OCI-LY1 (cell line): ENCODE results near the gene TCF3.
A peak's percentile ranks its signal among the peaks of the same experiment; 100 is the strongest.

Experiments used
- H2AFZ ChIP-seq: fragments of 200-600 bp; sonication (generic), shearing (Covaris generic); 2 replicates; pipeline ENCODE4 v1.6.0; 2014; ENCODE audit warnings: antibody characterized with exemption, mild to moderate bottlenecking, low read length
- H3F3A ChIP-seq: fragments of 200-600 bp; sonication (generic), shearing (Covaris generic); 2 replicates; pipeline ENCODE4 v1.6.0; 2014; ENCODE audit warnings: mild to moderate bottlenecking, antibody characterized with exemption, low read length, moderate library complexity; ENCODE audit not compliant: insufficient read depth
- H3K27ac ChIP-seq: fragments of 200-600 bp; sonication (generic); 2 replicates; pipeline ENCODE4 v1.5.1; 2014; ENCODE audit warnings: low read length, mixed run types, mild to moderate bottlenecking, low read depth; ENCODE audit not compliant: poor library complexity, severe bottlenecking
- H3K27me3 ChIP-seq: fragments of 200-600 bp; sonication (generic); 2 replicates; pipeline ENCODE4 v1.6.0; 2014; ENCODE audit warnings: antibody characterized with exemption, mild to moderate bottlenecking, low read length, moderate library complexity; ENCODE audit not compliant: insufficient read depth
- H3K36me3 ChIP-seq: fragments of 200-600 bp; sonication (generic); 2 replicates; pipeline ENCODE4 v1.6.1; 2014; ENCODE audit warnings: mild to moderate bottlenecking, antibody characterized with exemption, low read length, moderate library complexity, mixed read lengths; ENCODE audit not compliant: insufficient read depth
- H3K4me1 ChIP-seq: fragments of 200-600 bp; sonication (generic); 2 replicates; pipeline ENCODE4 v1.5.1; 2014; ENCODE audit warnings: mild to moderate bottlenecking, low read length, moderate library complexity; ENCODE audit not compliant: insufficient read depth, severe bottlenecking
- H3K4me2 ChIP-seq: fragments of 200-600 bp; sonication (generic), shearing (Covaris generic); 2 replicates; pipeline ENCODE4 v1.6.1; 2014; ENCODE audit warnings: low read length
- H3K4me3 ChIP-seq: fragments of 200-600 bp; sonication (generic); 2 replicates; pipeline ENCODE4 v1.5.1; 2014; ENCODE audit warnings: low read length, low read depth, mild to moderate bottlenecking, mixed read lengths; ENCODE audit not compliant: poor library complexity, severe bottlenecking
- H3K79me2 ChIP-seq: fragments of 200-600 bp; shearing (Covaris generic); 2 replicates; pipeline ENCODE4 v1.6.1; 2016; ENCODE audit warnings: mixed run types, low read length, mixed read lengths; ENCODE audit not compliant: insufficient read depth
- H3K9ac ChIP-seq: fragments of 200-600 bp; sonication (generic), shearing (Covaris generic); 2 replicates; pipeline ENCODE4 v1.6.1; 2014; ENCODE audit warnings: mild to moderate bottlenecking, low read length, mixed read lengths
- H3K9me2 ChIP-seq: fragments of 200-600 bp; sonication (generic), shearing (Covaris generic); 2 replicates; pipeline ENCODE4 v1.6.1; 2014; ENCODE audit warnings: low read depth, mild to moderate bottlenecking, low read length, mixed read lengths
- H3K9me3 ChIP-seq: fragments of 200-600 bp; shearing (Covaris generic); 2 replicates; pipeline ENCODE4 v1.6.1; 2014; ENCODE audit warnings: low read length, mixed read lengths
- H4K20me1 ChIP-seq: fragments of 200-600 bp; sonication (generic), shearing (Covaris generic); 2 replicates; pipeline ENCODE4 v1.6.0; 2016; ENCODE audit warnings: mild to moderate bottlenecking, low read length; ENCODE audit not compliant: insufficient read depth
- EZH2 ChIP-seq: fragments of 200-600 bp; sonication (generic), shearing (Covaris generic); IDR thresholded peaks from 2 replicates; pipeline ENCODE4 v1.8.0; 2017; ENCODE audit warnings: borderline replicate concordance, mixed run types, mild to moderate bottlenecking, antibody characterized with exemption, low read length, moderate library complexity, mixed read lengths
- TF ChIP-seq, protein P1 (sequence below): fragments of 200-600 bp; sonication (generic), shearing (Covaris generic); IDR thresholded peaks from 2 replicates; pipeline ENCODE4 v1.5.1; 2017; ENCODE audit warnings: mild to moderate bottlenecking, antibody characterized with exemption, low read length, moderate library complexity, mixed read lengths

TCF3 gene

DNA sequence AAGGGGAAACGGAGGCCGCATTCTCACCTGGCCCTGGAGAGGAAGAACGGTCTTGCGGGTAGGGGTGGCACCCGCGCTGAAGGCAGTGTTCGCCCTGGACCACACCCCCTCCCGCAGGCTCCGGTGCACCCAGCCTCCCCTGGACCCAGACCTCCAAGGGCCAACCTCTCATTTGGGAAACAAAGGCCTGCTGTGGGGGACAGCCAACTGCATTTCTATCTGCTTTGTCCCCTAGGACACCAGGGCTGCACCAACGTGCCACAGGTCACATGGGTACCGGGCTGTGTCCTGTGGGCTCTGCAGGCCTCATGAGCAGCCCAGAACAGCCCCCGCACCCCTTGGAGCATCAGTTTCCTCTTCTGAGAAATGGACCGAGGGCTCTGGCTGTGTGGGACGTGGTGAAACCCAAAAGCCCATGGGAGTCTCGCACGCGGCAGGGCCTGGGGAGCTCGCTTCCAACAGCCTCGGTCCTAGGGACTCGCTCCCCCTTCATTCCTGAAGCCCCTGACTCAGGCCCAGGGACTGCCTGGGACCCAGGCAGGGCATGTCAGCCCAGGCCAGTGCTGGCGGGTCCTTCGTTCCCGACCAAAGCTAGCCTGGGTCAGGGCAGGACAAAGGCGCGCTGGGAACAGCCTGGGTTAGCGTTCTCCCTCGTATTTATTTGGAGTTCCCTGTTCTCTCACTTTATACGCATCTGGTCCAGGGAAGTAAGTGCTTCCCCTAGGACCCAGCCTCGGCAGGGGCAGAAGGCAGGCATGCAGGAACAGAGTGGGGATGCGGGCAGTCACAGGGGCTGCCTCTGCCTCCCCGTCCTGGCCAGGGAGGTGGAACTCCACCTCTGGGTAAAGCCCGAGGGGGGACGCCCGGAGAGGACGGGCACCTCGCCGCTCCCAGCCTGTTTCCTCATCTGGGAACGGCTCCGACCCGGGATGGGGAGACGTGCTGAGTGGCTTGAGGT is 4.6 kb downstream of the TCF3 start:
- no peak overlapping the region for H2AFZ ChIP-seq
- H4K20me1 ChIP-seq, result no peaks in the 10 kb centered on the region
- peak overlapping the region; percentile 98 for H3K27ac ChIP-seq
- H3K27me3 ChIP-seq, result no peaks in the 10 kb centered on the region
- peak overlapping the region; percentile 48 for H3K4me3 ChIP-seq
- H3K36me3 ChIP-seq, result peaks cover 81% of the 10 kb centered on the region
- peaks cover 68% of the 10 kb centered on the region for H3K79me2 ChIP-seq
- no peaks in the 10 kb centered on the region for H3K9me2 ChIP-seq
- peak overlapping the region; percentile 86 for H3K9ac ChIP-seq
- no peaks in the 10 kb centered on the region for H3F3A ChIP-seq
- no peak for TF ChIP-seq EZH2
- TF ChIP-seq, protein P1, sequence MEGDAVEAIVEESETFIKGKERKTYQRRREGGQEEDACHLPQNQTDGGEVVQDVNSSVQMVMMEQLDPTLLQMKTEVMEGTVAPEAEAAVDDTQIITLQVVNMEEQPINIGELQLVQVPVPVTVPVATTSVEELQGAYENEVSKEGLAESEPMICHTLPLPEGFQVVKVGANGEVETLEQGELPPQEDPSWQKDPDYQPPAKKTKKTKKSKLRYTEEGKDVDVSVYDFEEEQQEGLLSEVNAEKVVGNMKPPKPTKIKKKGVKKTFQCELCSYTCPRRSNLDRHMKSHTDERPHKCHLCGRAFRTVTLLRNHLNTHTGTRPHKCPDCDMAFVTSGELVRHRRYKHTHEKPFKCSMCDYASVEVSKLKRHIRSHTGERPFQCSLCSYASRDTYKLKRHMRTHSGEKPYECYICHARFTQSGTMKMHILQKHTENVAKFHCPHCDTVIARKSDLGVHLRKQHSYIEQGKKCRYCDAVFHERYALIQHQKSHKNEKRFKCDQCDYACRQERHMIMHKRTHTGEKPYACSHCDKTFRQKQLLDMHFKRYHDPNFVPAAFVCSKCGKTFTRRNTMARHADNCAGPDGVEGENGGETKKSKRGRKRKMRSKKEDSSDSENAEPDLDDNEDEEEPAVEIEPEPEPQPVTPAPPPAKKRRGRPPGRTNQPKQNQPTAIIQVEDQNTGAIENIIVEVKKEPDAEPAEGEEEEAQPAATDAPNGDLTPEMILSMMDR, result no peak
- H3K4me2 ChIP-seq, result peak overlapping the region; percentile 77
- H3K4me1 ChIP-seq, result peaks cover 49% of the 10 kb centered on the region
- H3K9me3 ChIP-seq, result no peaks in the 10 kb centered on the region

DNA sequence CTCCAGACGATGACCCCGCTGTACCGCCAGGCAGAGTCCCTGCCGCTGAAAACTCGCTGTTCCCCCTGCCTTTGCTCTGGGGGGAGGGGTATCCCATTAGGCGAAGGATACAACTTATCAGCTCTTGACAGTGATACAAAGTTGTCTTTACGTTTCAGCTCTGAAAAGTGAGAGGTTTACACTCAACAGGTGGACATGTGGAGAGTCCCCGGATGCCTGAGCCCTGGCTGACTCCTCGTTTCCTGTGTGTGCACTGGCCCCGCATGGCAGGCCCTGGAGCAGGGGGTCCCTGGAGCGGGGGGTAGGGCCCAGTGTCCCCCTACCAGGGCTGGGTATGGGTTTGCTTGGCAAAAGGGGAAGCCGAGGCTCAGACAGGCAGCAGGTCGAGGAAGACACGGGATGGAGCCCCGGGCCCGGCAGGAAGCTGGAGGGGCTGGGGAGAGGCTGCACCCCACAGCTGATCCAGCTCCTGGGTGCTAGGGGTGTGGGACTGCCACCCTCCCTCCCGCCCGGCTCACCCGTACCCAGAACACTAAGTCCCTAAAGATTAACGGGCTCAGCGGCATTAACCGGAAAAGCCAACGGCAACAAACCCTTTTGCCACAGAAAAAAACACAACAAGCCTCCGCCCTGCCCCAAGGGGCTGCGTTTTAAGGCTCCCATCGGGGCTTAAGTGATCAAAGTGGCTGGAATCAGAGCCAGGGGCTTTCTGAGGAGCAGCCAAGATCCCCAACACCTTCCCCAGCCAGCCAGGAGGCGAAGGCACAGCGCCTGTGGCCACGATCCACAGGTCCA is 5.6 kb downstream of the TCF3 start:
- H3K9ac ChIP-seq, result peak overlapping the region; percentile 86

DNA sequence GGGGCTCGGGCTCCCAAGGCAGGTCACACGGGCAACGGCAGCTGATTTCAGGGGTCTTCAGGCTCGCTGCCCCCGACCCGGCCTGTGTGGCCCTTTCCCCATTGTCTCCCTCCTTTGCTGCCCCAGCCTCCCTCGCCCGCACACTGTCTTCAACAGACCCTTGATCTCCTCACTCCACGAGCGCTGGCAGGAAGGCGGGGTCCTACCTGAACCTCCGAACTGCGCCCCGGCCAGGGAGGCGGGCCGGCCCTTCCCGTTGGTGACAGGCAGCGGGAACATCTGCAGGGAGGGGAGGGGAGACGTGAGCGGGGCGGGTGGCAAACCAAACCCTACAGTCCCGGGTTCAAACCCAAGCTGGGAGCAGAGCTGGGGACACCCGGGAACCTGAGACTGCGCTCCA is 6.3 kb downstream of the TCF3 start:
- H2AFZ ChIP-seq, result no peak overlapping the region
- no peak overlapping the region for H3K4me3 ChIP-seq
- H3K4me2 ChIP-seq, result no peak overlapping the region
- no peaks in the 10 kb centered on the region for H3F3A ChIP-seq
- no peaks in the 10 kb centered on the region for H4K20me1 ChIP-seq
- TF ChIP-seq, protein P1, result no peak
- no peak for TF ChIP-seq EZH2
- H3K36me3 ChIP-seq, result peaks cover 93% of the 10 kb centered on the region
- no peaks in the 10 kb centered on the region for H3K9me2 ChIP-seq
- H3K4me1 ChIP-seq, result peaks cover 57% of the 10 kb centered on the region
- H3K27me3 ChIP-seq, result no peaks in the 10 kb centered on the region
- H3K79me2 ChIP-seq, result peaks cover 74% of the 10 kb centered on the region
- peak overlapping the region; percentile 98 for H3K27ac ChIP-seq
- no peak overlapping the region; the same call in 1 of the 2 replicates for H3K9ac ChIP-seq
- H3K9me3 ChIP-seq, result no peaks in the 10 kb centered on the region

More for the DNA sequence above, 5.6 kb downstream of the TCF3 start:
- Histone ChIP-seq H3K79me2 (peaks cover 76% of the 10 kb centered on the region), H3K27me3 (no peaks in the 10 kb centered on the region), H3K9me3 (no peaks in the 10 kb centered on the region), H3K4me2 (peak overlapping the region; percentile 77), H3K9me2 (no peaks in the 10 kb centered on the region), H3K27ac (peak overlapping the region; percentile 98), H3K4me3 (peak overlapping the region; percentile 48), H2AFZ (no peak overlapping the region), H4K20me1 (no peaks in the 10 kb centered on the region), H3K36me3 (peaks cover 90% of the 10 kb centered on the region), H3K4me1 (peaks cover 50% of the 10 kb centered on the region), H3F3A (no peaks in the 10 kb centered on the region)
- TF ChIP-seq, protein P1, result no peak
